Neutrophil (primary cell): Measurements from ENCODE around the gene WDR38.

Experiments used
- H3K27ac ChIP-seq: fragments of 200-600 bp; sonication (generic); 2 replicates; pipeline ENCODE4 v1.5.1; 2016; ENCODE audit warnings: mild to moderate bottlenecking, moderate library complexity
- H3K27me3 ChIP-seq: fragments of 200-600 bp; sonication (generic); 2 replicates; pipeline ENCODE4 v1.6.0; 2016; ENCODE audit warnings: mild to moderate bottlenecking
- H3K36me3 ChIP-seq: fragments of 200-600 bp; sonication (generic); 2 replicates; pipeline ENCODE4 v1.5.1; 2017
- H3K4me1 ChIP-seq, 2 experiments: fragments of 200-600 bp in 1 of 2; sonication (generic) in 1 of 2; 1 replicate in 1 of 2; 2 replicates in 1 of 2; pipeline versions ENCODE4 v1.5.1 to v1.6.1; 2013 to 2016; ENCODE audit warnings: low read depth in 1 of 2, low read length in 1 of 2, mild to moderate bottlenecking in 1 of 2, moderate library complexity in 1 of 2; ENCODE audit not compliant: control insufficient read depth in 1 of 2, insufficient read depth in 1 of 2
- H3K4me3 ChIP-seq, 2 experiments: fragments of 200-600 bp in 1 of 2; sonication (generic) in 1 of 2; 1 replicate in 1 of 2; 2 replicates in 1 of 2; pipeline ENCODE4 v1.5.1; 2013 to 2016; ENCODE audit warnings: low read depth in 1 of 2, low read length in 1 of 2, mild to moderate bottlenecking in 1 of 2, moderate library complexity in 1 of 2
- H3K9me3 ChIP-seq: fragments of 200-600 bp; sonication (generic); 2 replicates; pipeline ENCODE4 v1.5.1; 2016
- CTCF ChIP-seq: fragments of 200-600 bp; sonication (generic); IDR thresholded peaks from 2 replicates; pipeline ENCODE4 v1.5.1; 2016; ENCODE audit warnings: antibody characterized with exemption

Gene WDR38

GRCh38 chr9:124859803-124860581 lies 6.7 kb downstream of the WDR38 start:
- Histone ChIP-seq H3K9me3 (no peaks in the 10 kb centered on the region), H3K4me1 (peaks cover 19 to 23% of the 10 kb centered on the region in 2 experiments), H3K4me3 (no peak overlapping the region), H3K27me3 (no peaks in the 10 kb centered on the region), H3K27ac (no peak overlapping the region), H3K36me3 (peaks cover 37% of the 10 kb centered on the region)
- TF ChIP-seq CTCF, result no peak

- TF ChIP-seq CTCF, result no peak
- H3K36me3 ChIP-seq, result peaks cover 37% of the 10 kb centered on the region
Observed at GRCh38 chr9:124860582-124861341, 7.5 kb downstream of the WDR38 start.

GRCh38 chr9:124861342-124862229 lies 8.3 kb downstream of the WDR38 start, which contains the start of the genes ARPC5L and RPL35:
TSS of gene ARPC5L (plus strand) at chr9:124862130. CDS start at chr9:124869291, 7,161 bp downstream.
TSS of gene RPL35 (minus strand) at chr9:124861957. CDS start at chr9:124861912, 45 bp downstream.
- Histone ChIP-seq H3K27me3 (no peaks in the 10 kb centered on the region), H3K4me1 (peaks cover 19 to 23% of the 10 kb centered on the region in 2 experiments), H3K36me3 (peaks cover 35% of the 10 kb centered on the region), H3K4me3 (peak within 1 kb of the TSS; percentile 74 to 94), H3K9me3 (no peaks in the 10 kb centered on the region), H3K27ac (peak within 1 kb of the TSS; percentile 78)
- TF ChIP-seq CTCF, result peak; percentile 64

More at GRCh38 chr9:124860582-124861341, 7.5 kb downstream of the WDR38 start:
- Histone ChIP-seq H3K27me3 (no peaks in the 10 kb centered on the region), H3K4me3 (peak overlapping the region; percentile 74 to 94), H3K27ac (peak overlapping the region; percentile 78), H3K9me3 (no peaks in the 10 kb centered on the region), H3K4me1 (peaks cover 19 to 23% of the 10 kb centered on the region in 2 experiments)

GRCh38 chr9:124863371-124863871 lies 10.2 kb downstream of the WDR38 start:
- peaks cover 17% of the 10 kb centered on the region for H3K36me3 ChIP-seq
- TF ChIP-seq CTCF, result no peak
- H3K9me3 ChIP-seq, result no peaks in the 10 kb centered on the region
- H3K4me1 ChIP-seq, result peaks cover 26 to 29% of the 10 kb centered on the region in 2 experiments
- H3K27ac ChIP-seq, result no peak overlapping the region
- H3K4me3 ChIP-seq, result no peak overlapping the region
- H3K27me3 ChIP-seq, result no peaks in the 10 kb centered on the region
